NCI-H1105 treated with DMSO at 0.1 percent for 48 hours (cell line): ENCODE data around the gene PNMA6E.

Source experiments
- DNase-seq: peaks from one replicate; lab custom pipeline; 2025; lab: John Stamatoyannopoulos, UW

PNMA6E gene

GRCh38 chrX:153384390-153384789 lies 16.8 kb downstream of the PNMA6E start:
- no peak for DNase-seq

DNA sequence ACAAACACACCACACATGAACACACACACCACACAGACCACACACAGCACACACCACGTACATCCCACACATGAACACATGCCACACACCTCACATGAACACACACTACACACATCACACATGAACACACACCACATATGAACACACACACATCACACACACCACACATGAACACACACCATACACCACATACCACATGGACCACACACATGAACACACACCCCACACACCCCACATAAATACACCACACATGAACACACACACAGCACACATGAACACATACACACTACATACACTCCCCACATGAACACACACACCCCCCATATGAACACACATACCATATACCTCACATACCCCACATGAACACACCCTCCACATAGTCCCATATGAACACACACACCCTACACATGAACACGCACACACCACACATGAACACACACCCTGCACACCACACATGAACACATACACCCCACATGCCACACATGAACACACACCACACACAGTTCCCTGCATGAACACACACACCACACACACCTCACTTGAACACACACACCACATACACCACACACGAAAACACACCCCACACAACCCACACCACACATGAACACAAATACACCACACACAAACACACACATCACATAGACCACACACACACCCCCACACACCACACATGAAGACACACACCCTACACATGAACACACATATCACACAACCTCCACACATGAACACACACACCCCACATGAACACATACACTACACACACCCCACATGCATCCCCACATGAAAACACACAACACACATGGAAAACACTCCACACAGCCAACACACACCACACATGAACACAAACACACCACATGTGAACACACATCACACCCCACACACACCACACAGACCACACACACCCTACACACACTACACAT lies 18.3 kb downstream of the PNMA6E start:
- DNase-seq: no peak

DNA sequence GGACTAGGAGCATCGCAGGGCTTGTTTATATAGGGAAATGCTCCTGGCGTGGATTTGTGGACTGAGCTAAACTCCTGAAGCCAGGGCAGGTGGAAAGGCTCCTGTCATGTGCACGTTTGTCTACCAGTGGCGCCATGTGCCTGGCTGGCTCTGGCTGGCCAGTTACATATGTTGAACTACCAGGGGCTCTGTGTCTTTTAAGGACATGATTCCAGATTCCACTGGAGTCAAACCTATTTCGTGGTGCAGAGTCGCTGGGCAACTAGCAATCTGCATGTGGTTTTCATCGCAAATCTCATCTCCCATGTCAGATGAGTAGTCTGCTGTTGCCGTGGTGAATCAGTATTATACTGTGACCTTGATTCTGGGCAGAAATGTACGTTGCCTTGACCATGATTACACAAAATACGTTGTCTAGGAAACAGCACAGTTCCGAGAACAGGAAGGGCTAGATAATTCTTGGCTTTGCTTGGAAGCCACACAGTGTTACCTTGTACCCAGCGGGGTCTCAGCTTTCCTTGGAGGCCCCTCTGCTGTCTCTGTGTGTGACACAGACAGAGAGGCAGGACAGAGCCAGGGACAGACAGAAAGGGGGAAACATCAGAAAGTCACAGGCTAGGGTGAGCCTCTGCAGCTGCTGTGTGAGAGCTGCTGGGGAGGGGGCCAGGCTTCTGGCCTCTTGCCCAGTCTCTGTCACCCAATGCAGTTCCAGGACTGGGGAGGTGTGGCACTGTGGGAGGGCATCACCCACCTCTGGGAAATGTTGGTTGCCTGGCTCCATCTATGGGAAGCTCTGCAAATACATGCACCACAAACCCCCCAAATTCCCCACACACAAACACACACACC lies 19.2 kb downstream of the PNMA6E start:
- DNase-seq: peak; percentile 94

DNA sequence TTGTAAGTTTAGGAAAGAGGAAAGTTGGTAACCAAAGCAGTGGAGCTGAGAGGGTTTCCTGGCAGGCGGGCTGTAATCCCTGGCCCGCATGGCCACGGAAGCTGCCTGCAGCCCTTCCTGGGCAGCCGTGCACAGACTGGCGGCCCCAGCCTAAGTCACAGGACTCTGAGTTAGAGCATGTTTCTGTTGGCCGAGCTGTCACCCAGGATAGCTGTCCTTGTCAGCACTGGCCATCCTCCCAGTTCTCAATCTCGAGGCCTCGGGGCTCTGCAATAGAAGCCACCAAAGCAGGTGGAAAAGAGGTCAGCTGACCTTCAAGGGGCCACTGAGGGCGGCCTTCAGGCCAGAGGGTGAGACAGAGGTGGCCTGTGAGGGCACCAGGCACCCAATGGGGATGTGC lies 20.5 kb downstream of the PNMA6E start:
- no peak for DNase-seq

DNA sequence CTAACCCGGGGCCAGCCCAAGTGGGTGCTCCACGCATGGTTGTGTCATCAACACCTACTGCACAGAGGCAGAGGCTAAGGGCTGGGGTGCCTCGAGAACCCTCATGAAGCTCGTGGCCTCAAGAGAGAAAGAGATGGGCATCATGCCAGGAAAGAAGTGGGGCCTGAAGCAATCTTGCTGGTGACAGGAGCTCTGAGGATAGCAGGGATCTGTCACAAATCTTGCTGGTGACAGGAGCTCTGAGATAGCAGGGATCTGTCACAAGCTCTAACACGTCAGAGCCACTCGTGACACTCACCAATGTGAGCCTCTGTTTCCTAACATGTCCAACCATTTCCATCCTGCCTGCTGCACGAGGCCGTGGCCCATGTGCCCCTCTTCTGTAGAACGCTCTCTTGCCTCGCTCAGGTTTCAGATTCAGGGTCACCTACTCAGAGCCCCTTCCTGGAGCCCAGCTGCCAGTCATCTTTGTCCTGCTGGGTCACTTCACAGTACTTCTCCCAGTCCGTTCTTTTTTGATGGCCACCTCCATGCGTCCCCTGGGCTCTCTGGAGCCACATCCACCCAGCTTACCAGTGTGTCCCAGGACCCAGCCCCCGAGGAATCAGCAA lies 21.1 kb downstream of the PNMA6E start:
- peak; percentile 36 for DNase-seq

- DNase-seq: no peak
Observed at GRCh38 chrX:153379508-153379907, 21.6 kb downstream of the PNMA6E start.

- no peak for DNase-seq
Observed at GRCh38 chrX:153378607-153379006, 22.5 kb downstream of the PNMA6E start.

- no peak for DNase-seq
Observed at GRCh38 chrX:153377727-153378126, 23.4 kb downstream of the PNMA6E start.

GRCh38 chrX:153375571-153375970 lies 25.6 kb downstream of the PNMA6E start:
- no peak for DNase-seq

- DNase-seq: no peak
Observed at GRCh38 chrX:153374426-153374825, 26.7 kb downstream of the PNMA6E start.

DNA sequence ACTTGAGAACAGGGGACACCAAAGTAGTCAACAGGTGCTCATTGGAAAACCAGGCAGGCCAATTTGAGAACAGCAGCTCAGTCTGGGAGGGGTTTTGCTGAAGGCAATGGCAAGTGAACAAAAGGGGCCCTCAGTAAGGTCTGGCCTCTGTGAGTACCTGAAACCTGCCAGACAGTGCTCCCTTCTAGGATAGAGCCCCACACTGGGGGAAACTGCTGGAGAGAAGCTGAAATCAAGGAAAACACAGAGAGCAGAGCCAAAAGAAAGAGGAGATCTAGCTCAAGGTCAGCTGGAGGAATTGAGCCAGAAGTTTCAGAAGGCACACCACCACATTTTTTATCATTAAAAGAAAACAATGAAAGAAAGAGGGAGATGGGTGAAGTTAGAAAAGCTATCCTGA lies 28.2 kb downstream of the PNMA6E start:
- DNase-seq: no peak

- no peak for DNase-seq
Observed at GRCh38 chrX:153371256-153371655, 29.9 kb downstream of the PNMA6E start.

DNA sequence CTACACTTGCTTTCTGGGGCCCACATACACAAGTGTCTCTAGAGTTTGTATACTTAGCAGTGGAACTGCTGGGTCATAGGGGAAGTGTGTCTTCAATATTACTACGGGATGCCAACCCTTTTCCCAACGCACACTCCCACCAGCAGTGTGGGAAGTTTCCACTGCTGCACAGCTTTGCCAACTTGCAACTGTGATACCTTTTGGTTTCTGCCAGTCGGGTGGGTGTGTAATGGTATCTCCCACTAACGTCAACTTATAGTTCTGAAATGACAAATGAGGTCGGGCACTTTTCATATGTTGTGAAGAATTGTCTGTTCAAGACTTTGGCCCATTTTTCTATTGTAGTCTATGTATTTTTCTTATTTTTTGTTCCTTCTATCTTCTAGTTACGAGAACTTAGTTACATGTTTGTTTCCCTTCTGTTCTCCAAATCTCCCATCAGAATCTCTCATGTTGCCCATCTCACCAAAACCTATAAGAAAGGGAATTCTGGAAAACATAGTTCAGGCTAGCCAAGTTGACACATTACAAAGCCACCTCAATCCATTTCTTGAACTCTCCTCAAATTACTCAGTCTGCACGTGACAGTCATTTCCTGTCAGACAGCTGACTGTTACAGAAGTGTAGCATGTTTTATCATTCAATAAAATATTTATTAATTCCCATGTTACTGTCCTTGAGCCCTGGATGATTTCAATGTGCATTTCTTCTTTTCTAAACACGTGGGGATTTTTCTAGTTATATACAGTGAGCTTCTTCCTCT lies 30.7 kb downstream of the PNMA6E start:
- DNase-seq: no peak

DNA sequence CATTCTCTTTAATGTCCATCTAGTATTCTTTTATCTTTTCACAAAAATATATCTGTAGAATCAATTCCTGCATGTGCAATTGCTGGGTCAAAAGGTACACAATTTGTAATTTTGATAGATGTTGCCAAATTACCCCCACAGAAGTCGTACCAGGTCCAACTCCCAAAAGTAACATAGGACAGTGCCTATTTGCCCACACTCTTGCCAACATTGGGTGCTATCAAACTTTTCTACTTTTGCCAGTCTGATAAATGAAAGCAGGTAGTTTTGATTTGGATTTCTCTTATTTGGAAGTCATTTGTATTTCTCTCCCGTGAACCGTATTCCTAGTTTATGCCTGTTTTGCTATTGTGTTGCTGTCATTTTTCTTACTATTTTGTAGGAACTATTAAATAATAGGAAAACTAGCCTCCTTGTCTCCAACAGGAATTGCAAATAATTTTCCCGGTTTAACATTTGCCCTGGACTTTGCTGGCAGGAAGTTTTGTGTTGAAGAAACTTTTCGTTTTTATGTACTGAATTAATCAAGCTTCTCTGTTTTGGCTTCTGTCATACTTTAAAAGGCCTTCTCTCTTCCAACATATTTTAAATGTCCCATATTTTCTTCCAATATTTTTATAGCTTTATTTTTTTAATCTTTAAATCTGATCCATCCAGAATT lies 34.1 kb downstream of the PNMA6E start:
- DNase-seq: no peak

DNA sequence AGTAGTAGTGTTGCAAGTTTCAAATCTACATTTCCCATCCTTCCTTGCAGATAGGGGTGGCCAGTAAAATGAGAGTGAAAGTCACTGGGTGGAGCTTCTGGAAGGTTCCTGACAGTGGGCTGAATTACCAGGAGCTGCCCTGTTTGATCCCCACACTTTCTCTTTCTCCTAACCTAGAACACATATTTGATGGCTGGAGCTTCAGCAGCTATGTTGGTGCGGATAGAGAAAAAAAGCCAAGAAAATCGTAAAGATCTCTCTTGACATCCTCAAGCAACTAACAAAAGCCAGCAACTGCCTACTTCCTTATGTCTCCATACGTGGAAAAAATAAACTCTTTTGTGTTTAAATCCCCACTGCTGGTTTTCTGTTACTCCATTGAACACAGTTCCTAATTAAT lies 35.0 kb downstream of the PNMA6E start:
- no peak for DNase-seq

GRCh38 chrX:153365670-153366069 lies 35.5 kb downstream of the PNMA6E start:
- DNase-seq: no peak

DNA sequence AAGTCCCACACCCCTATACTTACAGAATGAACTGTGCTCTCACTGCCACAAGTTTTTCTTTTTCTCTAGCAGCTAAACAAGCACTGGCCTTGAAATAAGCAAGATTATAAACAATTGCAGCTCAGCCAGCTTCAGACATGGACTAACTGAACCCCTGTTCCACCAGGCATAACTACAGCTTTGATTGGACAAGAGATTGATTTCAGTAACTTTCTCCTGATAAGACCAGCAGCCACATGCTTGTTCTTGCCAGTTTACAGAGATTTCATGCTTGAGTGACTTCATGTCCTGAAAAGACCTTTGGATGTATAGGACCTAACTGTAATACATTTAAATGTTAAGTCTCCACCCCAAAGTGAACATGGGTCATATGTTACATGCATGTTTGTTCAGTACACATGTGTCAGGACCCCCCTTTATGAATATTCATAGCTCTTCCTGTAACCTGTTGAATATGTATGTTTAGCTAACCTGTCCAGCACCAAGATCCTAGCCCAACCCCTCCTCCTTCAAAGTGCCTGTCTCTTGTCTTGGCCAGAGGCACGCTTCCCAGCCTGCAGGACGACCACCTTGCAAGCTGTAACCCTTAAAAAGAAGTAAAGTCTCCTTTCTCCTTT lies 39.3 kb downstream of the PNMA6E start:
- DNase-seq: no peak

DNA sequence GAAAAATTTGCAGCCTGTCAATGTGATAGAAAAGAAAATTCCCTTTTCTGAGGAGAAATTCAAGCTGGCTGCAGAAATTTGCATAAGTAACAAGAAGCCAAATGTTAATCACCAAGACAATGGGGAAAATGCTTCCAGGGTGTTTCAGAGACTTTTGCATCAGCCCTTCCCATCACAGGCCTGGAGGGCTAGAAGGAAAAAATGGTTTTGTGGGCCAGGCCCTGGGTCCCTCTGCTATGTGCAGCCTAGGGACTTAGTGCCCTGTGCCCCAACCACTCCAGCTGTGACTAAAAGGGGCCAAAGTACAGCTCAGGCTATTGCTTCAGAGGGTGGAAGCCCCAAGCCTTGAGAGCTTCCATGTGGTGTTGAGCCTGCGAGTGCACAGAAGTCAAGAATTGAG lies 43.3 kb downstream of the PNMA6E start:
- no peak for DNase-seq

GRCh38 chrX:153353416-153353815 lies 47.7 kb downstream of the PNMA6E start:
- DNase-seq: no peak

DNA sequence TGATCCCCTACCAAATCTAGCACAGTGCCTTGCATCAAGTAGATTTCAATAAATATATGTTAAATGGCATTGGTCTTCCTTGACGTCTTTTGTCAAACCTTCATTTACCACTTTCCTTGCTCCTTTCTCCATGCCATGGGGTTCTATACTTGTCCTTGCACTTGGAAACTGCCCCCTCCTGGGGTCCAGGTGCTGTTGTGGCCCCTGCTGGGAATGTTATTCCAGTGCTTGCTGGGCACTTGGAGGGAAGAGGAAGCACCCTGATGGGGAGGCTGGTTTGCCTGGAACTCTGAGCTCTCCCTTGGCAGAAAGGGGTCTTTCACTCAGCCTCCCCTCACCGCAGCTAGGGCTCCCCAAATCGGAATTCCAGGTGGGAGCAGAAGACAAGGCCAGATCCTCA lies 48.3 kb downstream of the PNMA6E start:
- no peak for DNase-seq

DNA sequence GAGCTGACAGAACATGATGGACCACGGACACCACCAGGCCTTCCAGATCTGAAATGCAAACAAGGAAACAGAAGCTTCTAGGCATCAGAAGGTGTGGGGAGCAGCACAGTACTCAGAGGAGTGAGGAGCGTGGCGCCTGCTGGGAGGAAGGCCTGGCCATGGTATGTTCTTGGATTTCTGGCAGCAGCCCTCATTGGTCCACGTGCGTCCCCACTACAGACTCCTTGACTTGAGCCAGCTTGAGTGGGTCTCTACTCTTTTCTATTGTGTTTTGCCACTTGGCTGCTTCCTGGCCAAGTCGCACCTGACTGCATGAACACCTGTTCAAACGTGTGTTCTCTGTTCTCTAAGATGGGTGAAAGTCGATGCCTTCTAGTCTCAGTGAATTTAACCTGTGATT lies 49.2 kb downstream of the PNMA6E start:
- DNase-seq: peak; percentile 21
